GM19193 (cell line): ENCODE measurements around the gene CBLB.

ENCODE experiments used
- POLR2A ChIP-seq: IDR thresholded peaks from 4 replicates; pipeline ENCODE4 v1.6.1; 2011; ENCODE audit not compliant: insufficient read depth, insufficient read length; ENCODE audit errors: extremely low read depth

Gene CBLB

DNA sequence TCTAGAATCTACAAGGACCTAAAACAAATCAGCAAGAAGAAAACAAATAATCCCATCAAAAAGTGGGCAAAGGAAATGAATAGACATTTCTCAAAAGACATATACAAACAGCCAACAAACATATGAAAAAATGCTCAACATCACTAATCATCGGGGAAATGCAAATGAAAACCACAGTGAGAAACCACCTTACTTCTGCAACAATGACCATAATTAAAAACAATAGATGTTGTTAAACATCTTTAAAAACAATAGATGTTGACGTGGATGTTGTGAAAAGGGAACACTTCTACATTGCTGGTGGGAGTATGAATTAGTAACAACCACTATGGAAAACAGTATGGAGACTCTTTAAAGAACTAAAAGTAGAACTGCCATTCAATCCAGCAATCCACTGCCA, 96.2 kb downstream of the CBLB start:
- no peak for TF ChIP-seq POLR2A

GRCh38 chr3:105771392-105771791, 97.4 kb downstream of the CBLB start:
- no peak for TF ChIP-seq POLR2A

GRCh38 chr3:105770410-105770809, 98.4 kb downstream of the CBLB start:
- no peak for TF ChIP-seq POLR2A

DNA sequence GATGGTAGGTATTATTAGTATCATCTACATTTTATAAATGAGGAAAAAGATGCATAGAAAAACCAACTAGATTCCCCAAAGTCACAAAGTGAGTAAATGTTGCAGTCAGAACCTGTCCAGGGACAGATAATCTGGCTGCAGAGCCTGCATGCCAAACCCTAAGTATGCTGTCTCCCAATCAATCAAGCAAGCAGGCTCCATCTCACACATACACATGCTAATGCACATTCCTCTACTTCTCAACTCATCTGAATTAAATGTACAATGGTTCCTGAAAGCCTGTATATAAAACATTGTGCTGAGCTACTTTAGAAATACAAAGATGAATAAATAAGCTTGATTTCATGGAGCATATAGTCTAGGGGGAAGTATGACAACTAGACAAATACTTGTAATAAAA, 101.0 kb downstream of the CBLB start:
- TF ChIP-seq POLR2A = no peak

DNA sequence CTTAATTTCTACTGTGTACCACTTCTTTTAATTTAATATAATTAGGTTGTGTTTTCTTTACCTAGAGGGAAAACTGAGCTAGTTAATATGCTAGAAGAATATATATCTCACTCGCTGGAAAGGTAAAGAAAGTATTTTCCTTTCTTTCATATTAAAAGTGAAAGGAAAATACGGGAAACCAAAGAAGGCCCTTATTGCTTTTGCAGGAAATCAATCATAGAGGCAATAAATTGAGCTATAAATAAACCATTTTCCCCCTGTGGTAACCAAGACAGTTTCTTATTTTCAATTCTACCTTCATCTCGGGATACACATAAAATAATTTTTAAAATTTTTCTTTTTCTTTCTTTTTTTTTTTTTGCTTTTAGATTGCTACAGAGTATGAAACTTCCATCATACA, 101.6 kb downstream of the CBLB start:
- no peak for TF ChIP-seq POLR2A

DNA sequence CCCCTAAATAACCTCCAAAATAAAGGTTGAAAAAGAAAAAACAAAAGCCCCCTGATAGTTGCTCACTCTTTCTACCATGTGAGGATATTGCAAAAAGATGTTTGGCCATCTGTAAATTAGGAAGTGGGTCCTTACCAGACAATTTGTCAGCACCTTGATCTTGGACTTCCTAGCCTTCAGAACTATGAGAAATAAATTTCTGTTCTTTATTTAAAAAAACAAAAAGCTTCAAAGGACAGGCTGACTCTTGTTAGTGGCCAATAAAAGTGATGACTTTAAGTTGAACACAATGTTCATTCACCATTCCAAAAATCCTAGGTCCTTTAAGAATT, 103.5 kb downstream of the CBLB start:
- TF ChIP-seq POLR2A = no peak

GRCh38 chr3:105764378-105765307, 104.2 kb downstream of the CBLB start:
- TF ChIP-seq POLR2A = no peak

GRCh38 chr3:105763659-105764036, 105.2 kb downstream of the CBLB start:
- no peak for TF ChIP-seq POLR2A

DNA sequence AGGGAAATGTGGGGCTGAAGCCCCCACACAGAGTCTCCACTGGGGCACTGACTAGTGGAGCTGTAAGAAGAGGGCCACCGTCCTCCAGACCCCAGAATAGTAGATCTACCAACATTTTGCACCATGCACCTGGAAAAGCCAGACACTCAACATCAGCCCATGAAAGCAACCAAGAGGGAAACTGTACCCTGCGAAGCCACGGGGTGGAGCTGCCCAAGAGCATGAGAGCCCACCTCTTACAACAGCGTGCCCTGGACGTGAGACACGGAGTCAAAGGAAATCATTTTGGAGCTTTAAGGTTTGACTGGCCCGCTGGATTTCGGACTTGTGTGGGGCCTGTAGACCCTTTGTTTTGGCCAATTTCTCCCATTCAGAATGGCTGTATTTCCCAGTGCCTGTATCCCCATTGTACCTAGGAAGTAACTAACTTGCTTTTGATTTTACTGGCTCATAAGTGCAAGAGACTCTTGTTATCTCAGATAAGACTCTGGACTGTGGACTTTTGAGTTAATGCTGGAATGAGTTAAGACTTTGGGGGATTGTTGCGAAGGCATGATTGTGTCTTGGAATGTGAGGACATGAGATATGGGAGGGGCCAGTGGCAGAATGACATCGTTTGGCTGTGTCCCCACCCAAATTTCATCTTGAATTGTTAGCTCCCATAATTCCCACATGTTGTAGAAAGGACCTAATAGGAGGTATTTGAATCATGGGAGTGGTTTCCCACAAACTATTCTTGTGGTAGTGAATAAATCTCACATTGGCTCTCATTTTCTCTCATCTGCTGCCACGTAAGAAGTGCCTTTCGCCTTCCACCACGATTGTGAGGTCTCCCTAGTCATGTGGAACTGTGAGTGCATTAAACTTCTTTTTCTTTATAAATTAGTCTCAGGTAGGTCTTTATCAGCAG, 105.8 kb downstream of the CBLB start:
- no peak for TF ChIP-seq POLR2A

DNA sequence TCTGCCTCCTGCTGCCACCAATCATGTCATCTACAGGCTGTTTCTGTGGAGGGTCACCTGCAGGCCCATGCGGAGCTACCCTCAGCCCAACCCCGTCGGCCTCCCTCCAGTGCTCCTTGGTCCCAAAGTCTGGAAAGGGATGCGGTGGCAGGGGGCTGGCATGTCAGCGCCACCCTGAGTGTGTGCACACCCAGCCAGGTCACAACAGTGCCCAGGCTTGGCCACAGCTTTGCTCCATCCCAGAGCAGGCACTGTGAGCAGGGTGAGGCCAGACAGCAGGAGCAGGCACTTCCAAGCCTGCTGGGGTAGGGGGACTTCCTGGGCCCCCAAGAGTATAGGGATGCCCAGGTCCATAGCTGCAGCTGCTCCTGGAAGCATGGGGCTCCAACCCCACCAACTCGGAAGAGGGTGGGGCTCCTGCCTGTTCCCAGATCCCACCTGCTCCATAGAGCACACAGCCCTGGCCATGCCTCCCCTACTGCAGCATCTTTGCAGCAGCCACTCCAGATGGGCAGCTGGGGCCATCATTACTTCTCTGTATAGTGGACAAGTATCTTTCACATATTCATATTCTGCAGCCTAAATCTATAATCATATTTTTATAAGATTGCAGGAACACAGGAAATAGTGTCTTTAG, 109.3 kb downstream of the CBLB start:
- no peak for TF ChIP-seq POLR2A

DNA sequence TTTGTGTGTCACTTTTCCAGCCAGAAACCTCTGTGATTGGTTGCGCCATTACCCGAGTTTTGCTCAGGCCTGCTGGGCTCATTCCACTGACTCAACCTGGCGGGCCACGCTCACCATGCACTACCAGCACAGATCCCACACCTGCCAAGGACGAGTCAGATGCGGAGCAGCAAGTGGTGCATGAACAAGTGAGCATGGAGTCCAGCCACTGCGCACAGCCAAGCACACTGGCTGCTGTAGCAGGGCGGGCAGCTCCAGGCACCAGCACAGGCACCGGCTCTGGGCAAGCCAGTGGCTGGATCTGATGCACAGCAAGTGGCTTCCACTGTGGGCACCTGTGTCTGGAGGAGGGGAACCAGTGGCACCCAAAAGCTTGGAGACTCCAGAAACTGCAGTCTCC, 110.4 kb downstream of the CBLB start:
- TF ChIP-seq POLR2A = no peak

- no peak for TF ChIP-seq POLR2A
These were observed 113.5 kb downstream of the CBLB start for GRCh38 chr3:105755121-105755886.

GRCh38 chr3:105752791-105753415, 115.9 kb downstream of the CBLB start:
- TF ChIP-seq POLR2A = no peak

GRCh38 chr3:105747696-105748095, 121.1 kb downstream of the CBLB start:
- TF ChIP-seq POLR2A = no peak
